Ammon's horn (tissue), 1 donor: ENCODE measurements around the gene PDE1A.
A peak's percentile ranks its signal among the peaks of the same experiment; 100 is the strongest.

Source experiments
- DNase-seq: peaks from one replicate; pipeline ENCODE4 v3.0.0-alpha.2; 2016; ENCODE audit warnings: low spot score

Gene PDE1A

GRCh38 chr2:182267971-182268370 lies 158.9 kb downstream of the PDE1A start:
- no peak for DNase-seq

- DNase-seq, result no peak
Measured at GRCh38 chr2:182266909-182267308, 159.9 kb downstream of the PDE1A start.

- no peak for DNase-seq
Measured at GRCh38 chr2:182265718-182266117, 161.1 kb downstream of the PDE1A start.

GRCh38 chr2:182261860-182262387 lies 164.9 kb downstream of the PDE1A start:
- DNase-seq, result no peak

- no peak for DNase-seq
Measured at GRCh38 chr2:182259629-182260150, 167.1 kb downstream of the PDE1A start.

- no peak for DNase-seq
Measured at GRCh38 chr2:182252534-182252933, 174.3 kb downstream of the PDE1A start.

- no peak for DNase-seq
Measured at GRCh38 chr2:182248898-182249297, 177.9 kb downstream of the PDE1A start.

- no peak for DNase-seq
Measured at GRCh38 chr2:182248362-182248761, 178.5 kb downstream of the PDE1A start.

- no peak for DNase-seq
Measured at GRCh38 chr2:182247831-182248230, 179.0 kb downstream of the PDE1A start.

- no peak for DNase-seq
Measured at GRCh38 chr2:182245963-182246362, 180.9 kb downstream of the PDE1A start.

- no peak for DNase-seq
Measured at GRCh38 chr2:182242609-182243008, 184.2 kb downstream of the PDE1A start.

GRCh38 chr2:182241936-182242335 lies 184.9 kb downstream of the PDE1A start:
- DNase-seq, result no peak

GRCh38 chr2:182240862-182241371 lies 185.9 kb downstream of the PDE1A start:
- peak; percentile 8 for DNase-seq

- DNase-seq, result no peak
Measured at GRCh38 chr2:182230561-182230960, 196.3 kb downstream of the PDE1A start.

- no peak for DNase-seq
Measured at GRCh38 chr2:182229297-182229696, 197.5 kb downstream of the PDE1A start.

- DNase-seq, result no peak
Measured at GRCh38 chr2:182228741-182229140, 198.1 kb downstream of the PDE1A start.

- no peak for DNase-seq
Measured at GRCh38 chr2:182228073-182228473, 198.8 kb downstream of the PDE1A start.

GRCh38 chr2:182226807-182227206 lies 200.0 kb downstream of the PDE1A start:
- DNase-seq, result no peak

- no peak for DNase-seq
Measured at GRCh38 chr2:182224669-182225068, 202.2 kb downstream of the PDE1A start.

- DNase-seq, result no peak
Measured at GRCh38 chr2:182220998-182221397, 205.8 kb downstream of the PDE1A start.

- peak; percentile 20 for DNase-seq
Measured at GRCh38 chr2:182220335-182220734, 206.5 kb downstream of the PDE1A start.

- DNase-seq, result no peak
Measured at GRCh38 chr2:182210669-182211068, 216.2 kb downstream of the PDE1A start.

- no peak for DNase-seq
Measured at GRCh38 chr2:182208421-182208820, 218.4 kb downstream of the PDE1A start.

GRCh38 chr2:182207049-182207746 lies 219.6 kb downstream of the PDE1A start:
- no peak for DNase-seq
